CD4-positive, alpha-beta T cell treated with Interferon gamma for 1 hour (primary cell): ENCODE data around the gene OGFOD2.

Experiments
- DNase-seq: peaks from one replicate; pipeline ENCODE4 v3.0.0-alpha.2; 2020

Gene OGFOD2

DNA sequence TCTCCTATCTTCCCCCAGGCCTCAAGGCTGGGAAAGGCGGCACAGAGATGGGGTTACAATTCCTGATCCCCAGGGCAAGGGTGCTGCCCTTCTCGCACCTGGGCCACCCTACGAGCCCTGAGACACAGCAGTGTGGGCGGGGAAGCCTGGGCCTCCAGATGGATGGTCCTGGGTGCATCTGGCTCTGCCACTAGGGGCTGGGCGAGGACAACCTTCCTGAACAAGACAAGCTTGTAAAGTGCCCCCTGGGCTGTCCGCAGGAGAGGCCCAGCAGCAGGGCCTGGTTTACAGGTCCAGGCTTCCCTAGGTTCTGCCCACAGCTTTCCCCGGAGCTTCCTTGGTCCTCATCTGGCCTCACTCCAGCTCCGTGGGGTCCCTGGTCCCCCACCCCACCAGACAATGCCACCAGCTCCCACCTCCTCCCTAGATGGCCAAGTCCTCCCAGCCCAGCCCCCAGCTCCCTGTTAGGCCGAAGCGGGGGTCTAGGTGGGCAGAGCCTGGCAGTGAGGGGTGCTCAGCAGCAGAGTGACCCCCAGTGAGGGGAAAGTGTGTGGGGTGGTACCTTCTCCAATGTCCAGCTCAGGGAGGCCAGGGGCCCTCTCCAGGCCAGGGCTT, 14.3 kb downstream of the OGFOD2 start:
- no peak for DNase-seq

DNA sequence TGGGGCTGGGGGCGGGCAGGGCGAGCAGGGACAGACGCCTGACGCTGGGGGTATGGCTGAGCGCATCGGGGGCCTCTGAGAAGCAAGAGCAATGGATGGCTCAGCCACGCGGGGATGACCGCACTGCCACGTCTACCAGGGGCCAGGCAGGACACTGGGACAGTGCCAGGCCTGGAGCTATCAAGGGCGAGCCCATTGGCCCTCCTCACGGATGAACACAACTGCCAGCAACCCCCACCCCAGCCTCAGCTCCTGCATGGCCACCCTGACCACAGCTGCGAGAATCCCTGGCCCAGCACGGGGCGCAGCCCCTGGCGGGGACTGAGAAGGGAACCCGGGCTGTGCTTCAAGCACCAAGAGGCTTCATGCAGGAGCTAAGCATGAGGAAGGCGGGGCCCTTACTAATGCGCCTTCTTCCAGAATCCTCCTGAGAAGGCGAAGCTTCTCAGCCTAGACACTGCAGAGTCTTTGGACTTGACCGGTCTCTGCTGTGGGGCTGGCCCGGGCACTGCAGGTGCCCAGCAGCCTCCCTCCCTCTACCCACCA, 14.9 kb downstream of the OGFOD2 start:
- DNase-seq = no peak

DNA sequence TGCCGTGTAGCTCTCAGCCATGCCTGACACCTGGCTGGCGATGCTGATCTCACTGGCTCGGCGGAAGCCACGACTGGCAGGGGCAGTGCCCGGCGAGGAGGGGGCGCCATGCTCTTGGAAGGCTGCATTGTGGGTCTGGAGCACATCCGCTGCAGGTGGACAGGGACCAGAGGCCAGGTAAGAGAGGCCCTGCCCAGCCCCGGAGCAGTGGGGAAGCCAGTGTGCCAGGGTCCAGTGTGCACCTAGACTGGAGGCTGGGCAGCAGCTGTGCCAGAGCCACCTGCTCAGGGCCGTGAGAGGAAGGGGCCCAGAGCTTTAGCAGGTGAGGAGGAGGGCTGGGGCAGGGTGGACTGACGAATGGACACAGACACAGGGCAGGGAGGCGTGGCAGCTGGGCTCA, 15.5 kb downstream of the OGFOD2 start:
- DNase-seq = no peak

DNA sequence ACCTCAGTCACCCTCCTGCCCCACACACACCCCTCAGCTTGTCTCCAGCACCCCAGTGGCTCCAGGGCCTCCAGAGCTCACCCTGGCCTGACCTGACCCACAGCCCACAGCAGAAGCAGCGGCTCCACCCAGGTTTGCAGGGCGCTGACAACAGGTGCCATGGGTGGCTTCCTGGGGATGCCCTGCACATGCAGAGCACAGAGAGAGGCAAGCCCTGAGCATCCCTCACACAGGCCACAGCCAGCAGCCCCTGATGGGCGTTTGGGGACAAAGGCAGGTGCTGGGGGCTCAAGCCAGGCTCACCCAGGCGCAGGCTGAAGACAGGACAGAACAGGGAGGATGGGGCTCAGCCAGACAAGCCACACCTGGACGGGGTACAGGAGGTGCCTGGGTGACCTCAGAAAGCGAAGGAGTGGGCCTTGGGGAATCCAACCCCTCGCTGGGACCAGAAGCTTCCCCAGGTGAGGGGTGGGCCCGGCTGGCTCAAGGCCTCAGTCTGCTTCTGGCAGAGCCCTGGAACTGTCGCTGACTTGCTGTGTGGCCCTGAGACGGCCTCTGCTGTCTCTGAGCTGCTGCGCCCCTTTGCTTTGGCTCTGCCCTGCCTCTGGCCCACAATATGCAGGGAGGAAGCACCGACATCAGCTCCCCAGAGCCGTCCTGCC, 16.0 kb downstream of the OGFOD2 start:
- DNase-seq = no peak

DNA sequence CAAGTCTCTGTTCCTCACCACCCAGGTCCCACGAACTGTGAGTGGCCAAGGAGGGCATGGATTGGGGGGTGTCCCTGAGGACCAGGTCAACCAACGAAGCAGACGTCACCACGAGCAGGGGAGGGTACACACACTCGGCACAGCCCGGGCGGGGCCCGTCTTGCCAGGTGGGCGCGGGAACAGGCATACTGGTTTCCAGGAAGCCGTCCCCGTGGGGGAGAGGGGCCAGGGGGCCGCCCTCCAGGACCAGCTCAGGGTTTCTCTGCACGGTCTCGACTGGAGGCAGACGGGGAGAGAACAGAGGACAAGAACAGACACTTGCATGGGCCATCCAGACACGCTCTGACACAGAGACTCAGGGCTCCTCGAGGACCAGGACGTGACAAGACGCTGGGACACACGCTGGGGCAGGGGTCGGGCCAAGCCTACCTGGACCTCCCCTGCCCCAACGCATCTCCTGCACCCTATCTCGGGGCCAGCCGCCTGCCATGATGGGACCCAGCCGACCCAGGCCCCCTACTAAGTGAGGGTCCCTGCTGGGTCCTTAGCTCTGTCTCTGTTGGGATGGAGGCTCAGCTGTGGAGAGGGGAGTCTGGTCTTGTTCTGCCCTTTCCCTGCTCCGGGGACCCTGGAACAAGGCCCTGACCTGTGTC, 16.7 kb downstream of the OGFOD2 start:
- no peak for DNase-seq

DNA sequence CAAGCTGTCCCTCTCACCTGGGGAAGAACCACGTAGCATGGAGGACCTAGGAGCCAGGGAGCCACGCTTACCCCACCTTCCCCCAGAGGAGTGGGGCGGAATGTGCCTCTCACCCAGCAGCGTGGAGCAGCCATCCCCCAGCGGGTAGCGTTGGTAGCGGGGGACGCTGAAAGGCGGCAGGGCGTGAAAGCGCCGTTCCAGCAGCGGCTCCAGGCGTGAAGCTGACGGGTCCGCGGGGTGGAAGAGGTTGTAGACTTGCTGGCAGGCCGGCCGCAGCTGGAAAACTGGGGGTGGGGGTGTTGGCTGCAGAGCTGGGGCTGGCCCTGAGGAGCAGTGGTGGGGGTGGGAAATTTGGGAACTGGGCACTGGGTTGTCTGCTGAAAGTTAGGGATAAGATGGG, 17.3 kb downstream of the OGFOD2 start:
- DNase-seq = no peak

DNA sequence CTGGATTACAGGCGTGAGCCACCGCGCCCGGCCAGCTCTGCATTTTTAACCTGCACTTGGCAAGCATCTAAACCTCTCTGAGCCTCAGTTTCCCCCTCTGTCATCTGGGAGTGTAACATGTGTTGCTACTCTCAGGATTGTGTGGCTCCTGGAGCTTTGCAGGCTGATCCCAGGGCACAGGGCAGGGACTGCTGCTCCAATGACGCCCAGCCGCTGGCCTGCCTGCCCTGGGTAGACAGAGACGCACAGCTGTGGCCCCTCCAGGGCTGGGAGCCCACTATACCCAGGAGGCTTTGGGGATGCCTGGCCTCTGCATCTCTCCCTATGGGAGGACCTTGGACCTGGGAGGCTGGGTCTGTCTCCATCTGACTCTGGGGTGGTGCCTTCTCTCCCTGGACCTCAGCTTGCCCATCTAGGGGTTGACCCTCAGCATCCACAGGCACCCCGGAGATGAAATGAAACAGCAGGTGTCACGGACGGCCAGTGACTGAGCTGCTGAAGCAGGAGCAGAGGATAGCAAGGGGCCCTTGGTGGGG, 19.2 kb downstream of the OGFOD2 start:
- no peak for DNase-seq

DNA sequence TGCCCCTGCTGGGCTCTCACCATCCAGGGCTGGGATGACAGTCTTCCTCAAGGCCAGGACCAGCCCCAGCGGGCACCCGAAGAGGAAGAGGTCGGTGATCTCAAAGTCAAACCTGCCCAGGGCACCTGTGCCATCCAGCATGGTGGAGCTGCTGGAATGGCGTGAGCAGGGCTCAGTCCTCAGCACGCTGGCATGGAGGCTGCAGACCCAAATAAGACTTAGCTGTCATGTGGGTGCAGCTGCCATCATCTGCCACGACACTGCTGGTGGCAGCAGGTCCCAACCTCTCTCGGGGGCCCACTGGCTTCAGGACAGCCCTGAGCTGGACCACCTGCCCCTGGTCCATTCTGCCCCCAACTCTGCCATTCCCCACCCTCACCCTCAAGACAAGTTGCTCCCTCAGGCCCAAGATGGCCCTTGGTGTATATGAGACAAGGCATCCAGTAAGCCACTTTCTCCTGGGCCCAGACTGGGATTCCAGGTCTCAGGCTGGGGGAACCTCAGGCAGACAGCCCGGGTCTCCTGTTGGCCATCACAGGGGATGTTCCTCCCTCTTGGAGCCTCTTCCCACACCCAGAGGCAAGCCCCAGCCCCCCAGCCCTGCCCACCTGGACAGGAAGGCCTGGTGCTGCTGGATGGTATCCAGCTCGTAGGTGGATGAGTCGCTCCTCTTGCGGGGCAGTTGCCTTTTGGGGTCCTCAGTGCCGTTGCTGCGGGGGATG, 19.9 kb downstream of the OGFOD2 start:
- no peak for DNase-seq

DNA sequence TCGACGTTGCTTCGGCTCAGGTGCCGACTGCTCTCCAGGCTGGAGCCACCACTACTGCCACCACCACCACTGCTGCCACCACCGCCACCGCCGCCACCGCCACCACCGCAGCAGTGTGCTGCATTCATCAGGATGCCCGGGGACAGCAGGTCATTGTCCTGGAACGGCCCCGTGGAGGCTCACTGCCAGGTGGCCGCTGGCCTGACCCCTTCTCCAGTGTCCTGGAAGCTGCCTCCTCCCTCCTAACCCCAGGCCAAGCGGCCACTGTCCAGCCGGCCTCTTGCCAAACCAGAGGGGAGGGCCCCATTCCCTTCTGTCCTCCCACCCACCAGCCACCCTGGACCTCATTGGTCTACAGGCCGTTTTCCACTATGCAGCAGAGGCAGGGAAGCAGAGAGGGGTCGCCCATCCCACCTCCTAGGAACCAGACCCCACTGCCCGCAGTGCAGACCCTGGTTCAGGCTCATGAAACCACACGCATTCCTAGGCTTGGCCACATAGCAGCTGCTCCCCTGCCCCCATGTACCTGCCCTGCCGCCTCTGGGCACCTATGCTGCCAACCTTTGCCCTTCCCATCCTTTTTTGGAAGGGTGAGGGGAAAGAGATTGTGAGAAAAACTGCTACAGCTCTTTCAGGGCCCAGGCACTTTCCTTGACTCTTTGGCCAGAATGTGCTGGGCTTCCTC, 20.6 kb downstream of the OGFOD2 start:
- DNase-seq = no peak

DNA sequence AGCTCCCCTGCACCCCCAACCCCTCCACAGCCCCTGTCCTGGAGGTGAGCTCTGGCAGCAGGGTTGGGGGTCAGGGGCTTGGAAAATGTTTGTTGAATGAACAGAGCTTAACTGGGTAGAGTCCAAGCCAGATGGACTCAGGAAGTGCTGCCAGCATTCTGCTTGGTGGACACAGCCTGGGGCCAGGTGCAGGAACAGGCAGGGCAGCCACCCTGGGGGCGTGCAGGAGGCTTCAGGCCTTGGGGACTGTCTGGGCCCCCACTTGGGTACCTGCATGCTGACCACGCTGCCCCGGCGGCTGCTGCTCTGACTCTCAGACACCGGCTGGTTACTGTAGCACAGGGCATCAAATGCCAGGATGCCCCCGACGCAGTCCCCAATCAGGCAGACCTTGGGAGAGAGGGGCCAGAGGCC, 21.2 kb downstream of the OGFOD2 start:
- no peak for DNase-seq

DNA sequence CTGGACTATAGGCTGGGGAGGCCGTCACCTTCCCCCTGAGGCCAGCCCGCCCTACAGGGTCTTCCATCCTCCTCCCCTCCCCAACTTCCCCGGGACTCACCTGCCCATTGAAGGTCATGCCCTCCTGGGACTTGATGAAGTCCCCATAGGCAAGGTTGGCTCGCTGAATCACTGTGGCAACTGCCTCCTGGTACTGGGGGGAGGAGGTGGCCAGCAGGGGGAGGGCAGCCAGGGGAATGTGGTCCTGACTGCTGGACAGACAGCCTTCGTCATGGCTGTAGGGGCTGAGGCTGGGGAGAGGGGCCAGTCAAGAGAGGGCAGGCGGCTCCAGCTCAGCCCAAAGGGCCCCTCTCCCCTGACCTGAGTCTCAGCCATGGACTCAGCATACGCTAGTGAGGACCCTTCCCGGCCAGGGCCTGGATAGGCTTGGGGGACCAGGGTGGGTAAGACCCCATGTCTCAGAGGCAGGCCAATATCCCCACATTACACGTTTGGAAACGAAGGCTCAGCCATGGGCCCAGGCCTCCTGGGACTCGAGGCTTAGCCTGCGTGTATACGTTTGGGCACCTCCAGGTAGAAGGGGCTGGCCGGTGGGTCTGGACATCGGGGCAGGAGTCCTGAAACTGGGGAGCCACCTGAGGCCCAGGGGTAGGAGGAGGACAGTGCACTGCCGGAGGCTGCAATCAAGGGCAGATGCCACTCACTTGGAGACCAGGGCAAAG, 21.7 kb downstream of the OGFOD2 start:
- DNase-seq = no peak

DNA sequence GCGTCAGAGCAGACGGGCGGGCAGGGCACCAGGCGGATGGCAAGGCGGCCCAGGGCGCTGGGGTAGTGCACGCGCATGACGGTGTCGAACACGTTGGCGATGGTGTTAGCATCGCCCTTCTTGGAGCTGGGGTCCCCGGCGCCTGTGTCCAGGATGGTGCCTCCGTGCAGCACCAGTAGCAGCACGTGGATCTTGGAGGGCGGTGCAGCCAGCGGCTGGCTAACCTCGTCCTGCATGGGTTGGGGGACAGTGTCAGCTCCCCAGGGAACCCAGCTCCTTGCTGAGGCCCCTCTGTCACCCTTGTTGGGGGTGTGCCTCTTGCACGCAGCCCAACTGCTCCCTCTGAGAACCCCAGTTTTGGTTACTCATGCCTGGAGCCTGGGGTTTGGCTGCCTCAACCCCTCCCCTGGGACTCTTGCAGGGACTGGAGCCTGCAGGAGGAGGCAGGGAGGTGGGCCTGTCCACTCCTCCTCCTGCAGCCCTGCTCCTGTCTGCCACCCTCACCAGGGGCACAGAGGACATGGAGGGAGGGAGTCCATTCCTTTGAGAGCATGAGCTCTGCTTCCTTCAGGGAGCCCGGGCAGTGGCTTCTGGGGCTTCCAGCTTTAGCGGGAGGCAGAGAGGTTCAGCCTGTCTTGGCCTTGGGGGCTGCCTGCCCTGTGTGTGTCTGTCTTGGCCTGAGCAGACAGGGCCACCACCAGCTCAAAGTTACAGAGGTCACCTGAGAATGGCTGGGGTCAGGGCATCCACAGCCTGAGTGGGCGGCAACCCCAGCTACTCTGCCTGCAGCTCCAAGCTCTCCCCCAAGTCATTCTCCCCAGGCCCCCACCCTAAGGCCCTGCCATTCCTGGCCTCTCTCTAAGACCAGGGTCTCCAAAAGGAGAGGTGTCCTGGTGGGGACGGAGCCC, 22.6 kb downstream of the OGFOD2 start:
- DNase-seq = no peak

DNA sequence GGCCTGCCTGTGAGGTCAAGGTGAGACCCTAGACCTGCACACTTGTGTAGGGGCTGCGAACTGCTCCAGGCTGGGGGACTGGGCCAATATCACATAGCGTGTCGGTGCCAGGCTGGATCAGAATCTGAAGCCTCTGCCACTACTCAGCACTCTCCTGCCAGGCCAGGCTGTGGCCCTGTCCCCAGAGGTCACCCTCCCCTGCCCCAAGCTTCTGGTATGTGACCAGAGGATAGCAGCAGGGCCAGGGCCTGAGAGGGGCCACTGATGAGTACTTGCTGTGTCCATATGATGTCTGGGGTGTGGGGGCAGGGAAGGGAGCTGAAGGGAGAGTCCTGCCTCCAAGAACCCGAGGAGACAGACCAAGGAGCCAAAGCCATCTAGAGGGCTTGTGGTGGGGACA, 23.3 kb downstream of the OGFOD2 start:
- DNase-seq = no peak

DNA sequence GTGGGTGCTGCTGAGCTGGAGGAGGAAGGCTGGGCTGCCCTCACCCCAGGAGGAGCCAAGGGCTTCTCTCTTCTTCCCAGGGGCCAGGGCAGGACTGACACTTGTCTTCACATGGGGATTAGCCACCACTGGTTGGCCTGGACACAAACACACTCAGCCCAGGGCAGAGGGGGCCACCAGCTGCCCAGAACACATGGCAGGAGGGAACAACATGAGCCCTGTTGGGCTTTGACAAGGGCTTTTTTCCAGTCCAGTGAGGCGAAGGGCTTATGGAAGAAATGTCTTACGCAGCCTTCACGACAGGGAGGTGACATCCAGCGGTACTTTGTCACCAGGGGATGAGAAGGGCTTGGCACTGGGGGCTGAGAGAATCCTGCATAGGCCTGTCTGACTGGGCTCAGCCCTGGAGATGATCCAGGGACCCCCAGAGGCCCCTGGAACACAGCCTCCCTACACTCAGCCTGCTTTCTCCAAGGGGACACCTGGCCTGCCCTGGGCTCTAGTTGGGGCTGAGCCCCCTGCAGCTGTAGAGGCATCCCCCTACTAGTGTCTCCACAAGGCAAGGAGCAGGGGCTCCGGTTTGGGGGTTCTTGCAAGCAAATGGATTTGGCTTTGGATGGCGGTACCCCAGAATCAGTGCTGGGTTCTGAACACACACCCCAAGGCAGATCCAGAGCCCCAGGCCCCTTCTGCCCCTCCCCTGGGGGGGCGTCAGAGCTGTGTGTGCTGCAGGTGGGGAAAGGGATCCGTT, 24.3 kb downstream of the OGFOD2 start:
- no peak for DNase-seq

DNA sequence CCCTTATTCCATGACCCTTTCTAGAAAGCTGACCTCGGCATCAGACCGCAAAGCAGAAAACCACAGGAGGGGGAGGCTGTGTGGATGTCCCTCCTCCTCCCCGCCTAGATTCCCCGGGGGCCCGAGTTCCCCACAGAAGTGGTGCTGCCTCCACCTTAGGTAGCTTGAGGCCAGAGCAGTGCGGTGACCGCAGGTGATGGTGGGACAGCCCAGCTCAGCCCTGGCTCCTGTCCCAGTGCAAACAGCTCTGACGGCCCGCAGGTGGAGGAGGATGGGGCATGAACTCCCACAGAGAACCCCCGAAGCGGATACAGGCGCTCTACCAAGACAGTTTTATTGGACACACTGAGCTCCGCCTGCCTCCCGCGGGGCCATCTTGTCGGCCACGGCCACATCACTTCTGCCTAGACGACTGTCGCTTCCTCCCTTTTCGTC, 25.0 kb downstream of the OGFOD2 start:
- DNase-seq = no peak

DNA sequence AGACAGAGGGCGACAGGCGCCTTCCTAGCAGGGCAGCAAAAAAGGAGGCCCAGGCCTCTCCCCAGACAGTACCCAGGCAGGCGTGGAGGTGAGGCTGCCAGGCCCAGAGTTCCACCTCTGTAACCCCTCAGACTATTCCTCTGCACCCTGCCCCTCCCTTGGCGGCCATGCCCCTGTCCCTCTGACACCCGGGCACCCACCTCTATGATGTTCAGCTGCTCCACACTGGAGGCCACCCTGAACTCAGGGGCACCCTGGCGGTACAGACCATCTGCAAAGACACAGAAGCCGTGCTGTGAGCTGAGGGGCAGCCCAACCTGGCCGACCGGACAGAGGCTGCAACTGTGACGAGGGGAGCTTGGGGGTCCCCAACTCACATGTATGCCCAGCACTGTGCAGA, 25.5 kb downstream of the OGFOD2 start:
- DNase-seq = no peak

DNA sequence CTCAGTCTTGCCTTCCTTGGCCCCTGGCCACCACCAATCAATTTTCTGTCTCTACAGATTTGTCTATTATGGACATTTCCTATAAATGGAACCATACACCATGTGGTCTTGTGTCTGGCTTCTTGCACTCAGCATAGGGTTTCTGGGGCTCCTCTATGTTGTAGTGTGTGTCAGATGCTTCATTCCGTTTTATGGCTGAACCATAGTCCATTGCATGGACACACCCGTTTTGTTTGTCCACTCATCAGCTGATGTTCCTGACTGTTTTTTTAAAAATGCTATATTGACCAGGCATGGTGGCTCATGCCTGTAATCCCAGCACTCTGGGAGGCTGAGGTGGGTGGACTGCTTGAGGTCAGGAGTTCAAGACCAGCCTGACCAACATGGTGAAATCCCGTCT, 26.4 kb downstream of the OGFOD2 start:
- DNase-seq = no peak

DNA sequence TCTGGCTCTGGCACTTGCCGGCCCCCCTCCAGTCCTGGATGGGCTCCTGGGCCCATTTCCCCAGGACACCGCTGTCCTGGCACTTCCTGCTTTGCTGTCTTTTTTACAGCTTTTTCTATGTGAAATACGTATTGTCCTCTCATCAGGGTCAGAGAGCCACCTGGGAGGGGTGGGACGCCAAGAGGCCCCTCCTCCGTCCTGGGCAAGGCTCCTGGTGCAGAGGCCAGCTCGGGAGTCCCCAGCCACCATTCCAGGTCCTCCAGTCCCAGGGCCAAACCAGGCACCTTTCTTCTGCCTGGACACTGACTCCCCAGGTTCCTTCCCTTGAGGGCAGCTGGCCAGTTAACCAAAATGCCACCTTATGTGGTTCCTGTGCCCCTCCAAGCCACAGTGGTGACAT, 28.2 kb downstream of the OGFOD2 start:
- DNase-seq = no peak

DNA sequence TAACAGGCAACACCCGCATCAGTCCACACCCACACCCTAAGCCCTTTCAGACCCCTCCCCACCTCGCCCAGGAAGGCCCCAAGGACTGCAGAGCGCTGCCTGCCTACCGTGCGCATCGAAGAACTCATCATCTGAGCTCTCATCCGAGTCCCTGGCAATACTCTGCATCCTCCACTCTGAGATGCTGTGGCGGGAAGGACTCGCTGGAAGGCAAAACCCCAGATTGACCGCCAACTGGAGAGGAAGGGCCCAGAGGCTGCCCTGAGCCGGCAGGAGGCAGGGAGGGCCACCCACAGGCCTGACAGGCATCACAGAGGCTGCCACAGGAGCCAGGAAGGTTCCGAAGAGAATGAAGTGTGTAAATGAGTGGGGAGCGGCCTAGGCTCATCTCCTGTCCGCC, 29.2 kb downstream of the OGFOD2 start:
- DNase-seq = no peak

DNA sequence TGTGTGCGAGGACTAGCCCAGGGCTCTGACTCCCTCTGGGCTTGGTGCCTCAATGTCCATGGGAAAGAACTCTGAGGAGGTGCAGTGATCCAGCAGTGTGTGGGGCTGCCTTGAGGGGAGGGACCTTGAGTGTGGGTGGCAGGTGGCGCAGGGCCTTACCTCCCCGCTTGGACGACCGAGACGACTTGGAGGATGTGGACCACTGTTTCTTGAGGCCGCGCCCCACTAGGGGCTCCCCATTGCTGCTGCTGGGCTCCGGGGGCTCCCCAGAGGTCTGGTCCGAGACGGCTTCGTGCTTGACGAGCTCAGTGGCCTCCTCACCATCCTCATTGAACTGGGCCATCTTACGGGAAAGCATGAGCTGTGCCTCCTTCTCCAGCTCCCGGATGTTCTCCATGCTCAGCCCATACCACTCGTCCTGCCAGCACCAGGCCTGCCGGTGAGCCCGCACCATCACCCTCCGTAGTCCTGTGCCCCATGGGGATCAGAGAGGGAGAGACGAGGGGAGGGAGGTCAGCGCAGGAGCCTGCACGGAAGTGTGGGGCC, 30.1 kb downstream of the OGFOD2 start:
- no peak for DNase-seq
